Activated T-cell treated with anti-CD3 and anti-CD28 coated beads, Interleukin-2, amount 50 U/mL, for 1 hour (primary cell): ENCODE results near the gene ZNF217.
"Not testable (repeated sequence)": the region's sequence is repeated elsewhere in the genome, so short reads cannot be mapped to it uniquely, and the experiment has no call there.

Source experiments
- DNase-seq: peaks from one replicate; pipeline ENCODE4 v3.0.0-alpha.2; 2020

ZNF217 gene

GRCh38 chr20:53562104-53562764 lies 31.4 kb downstream of the ZNF217 start:
- DNase-seq = not testable (repeated sequence)

DNA sequence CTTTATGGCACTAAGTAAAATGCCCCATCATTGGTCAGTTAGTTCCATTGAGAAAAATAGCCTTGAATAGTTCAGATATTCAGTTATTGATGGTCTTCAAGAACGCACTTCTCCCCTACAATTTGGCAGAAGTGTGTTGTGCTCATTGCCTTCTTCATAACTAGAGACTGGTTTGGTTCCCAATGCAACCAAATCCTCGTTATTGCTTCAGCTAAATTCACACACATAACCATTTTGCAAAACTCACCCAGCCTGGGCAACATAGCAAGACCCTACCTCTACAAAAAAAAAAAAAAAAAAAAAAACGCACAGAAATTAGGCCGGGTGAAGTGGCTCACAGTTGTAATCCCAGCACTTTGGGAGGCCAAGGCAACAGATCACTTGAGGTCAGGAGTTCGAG lies 32.1 kb downstream of the ZNF217 start:
- DNase-seq = no peak

DNA sequence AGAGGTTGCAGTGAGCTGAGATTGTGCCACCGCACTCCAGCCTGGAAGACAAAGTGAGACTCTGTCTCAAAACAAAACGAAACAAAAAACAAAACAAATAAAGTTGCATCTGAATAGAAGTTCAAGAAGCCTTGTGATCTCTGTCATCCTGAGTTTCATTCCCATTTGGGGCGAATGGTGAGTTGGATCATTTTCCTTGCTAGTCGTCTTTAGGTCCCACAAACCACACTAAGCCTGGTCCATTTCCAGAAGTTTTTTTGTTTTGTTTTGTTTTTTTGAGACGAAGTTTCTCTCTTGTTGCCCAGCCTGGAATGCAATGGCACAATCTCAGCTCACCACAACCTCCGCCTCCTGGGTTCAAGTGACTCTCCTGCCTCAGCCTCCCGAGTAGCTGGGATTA lies 33.8 kb downstream of the ZNF217 start:
- DNase-seq = no peak

- no peak for DNase-seq
Measured at GRCh38 chr20:53557130-53557529, 36.5 kb downstream of the ZNF217 start.

GRCh38 chr20:53556267-53556897 lies 37.3 kb downstream of the ZNF217 start:
- no peak for DNase-seq

DNA sequence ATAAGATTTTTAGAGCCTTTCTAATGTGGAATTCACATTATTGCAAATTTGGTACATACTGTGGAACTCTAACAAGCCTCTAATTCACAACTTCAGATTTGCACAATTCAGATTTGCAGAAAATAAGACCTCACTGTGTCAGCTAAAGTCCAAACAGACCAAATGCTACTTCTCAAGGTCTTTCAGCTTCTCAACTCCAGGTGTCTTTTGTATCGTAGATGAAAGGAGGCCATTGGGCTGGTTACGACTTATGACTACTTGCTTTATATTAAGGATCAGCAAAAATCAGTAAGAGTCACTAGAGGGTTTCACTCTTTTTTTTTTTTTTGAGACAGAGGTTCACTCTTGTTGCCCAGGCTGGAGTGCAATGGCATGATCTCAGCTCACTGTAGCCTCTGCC lies 37.8 kb downstream of the ZNF217 start:
- DNase-seq = no peak

- DNase-seq = no peak
Measured at GRCh38 chr20:53555081-53555480, 38.6 kb downstream of the ZNF217 start.

DNA sequence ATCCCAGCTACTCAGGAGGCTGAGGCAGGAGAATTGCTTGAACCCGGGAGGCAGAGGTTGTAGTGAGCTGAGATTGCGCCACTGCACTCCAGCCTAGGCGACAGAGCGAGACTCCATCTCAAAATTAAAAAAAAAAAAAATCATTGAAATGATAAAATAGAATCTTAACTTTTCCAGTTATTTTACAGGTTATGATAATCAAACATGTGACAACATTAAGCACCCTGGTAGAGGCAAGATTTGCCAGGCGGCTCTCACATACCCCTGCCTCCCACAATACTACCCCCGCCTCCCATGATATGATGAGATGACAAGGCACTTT lies 41.1 kb downstream of the ZNF217 start:
- DNase-seq = not testable (repeated sequence)

DNA sequence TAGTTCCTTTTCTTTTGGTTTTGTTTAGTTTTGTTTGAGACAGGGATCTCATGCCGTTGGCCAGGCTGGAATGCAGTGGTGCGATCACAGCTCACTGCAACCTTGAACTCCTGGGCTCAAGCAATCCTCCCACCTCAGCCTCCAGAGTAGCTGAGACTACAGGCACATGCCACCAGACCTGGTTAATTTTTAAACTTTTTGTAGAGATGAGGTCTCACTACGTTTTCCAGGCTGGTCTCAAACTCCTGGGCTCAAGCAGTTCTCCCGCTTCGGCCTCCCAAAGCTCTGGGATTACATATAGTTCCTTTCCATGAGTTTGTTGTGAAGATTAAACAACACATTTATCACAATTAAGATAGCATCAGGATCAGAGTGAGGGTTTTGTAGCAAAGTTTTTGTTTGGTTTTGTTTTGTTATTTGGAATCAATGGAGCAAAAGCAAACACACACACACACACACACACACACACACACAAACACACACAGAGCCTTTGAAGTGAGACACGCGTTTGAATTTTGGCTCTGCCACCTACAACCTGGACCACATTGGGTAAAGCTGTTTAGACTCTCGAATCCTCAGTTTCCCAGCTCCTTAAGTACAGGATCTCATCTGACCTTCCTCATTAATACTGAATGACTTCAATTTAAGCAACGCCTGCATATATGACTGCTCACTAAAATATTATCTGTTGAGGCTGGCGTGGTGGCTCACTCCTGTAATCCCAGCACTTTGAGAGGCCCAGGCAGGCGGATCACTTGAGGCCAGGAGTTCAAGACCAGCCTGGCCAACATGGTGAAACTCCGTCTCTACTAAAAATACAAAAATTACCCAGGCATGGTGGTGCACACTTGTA lies 41.7 kb downstream of the ZNF217 start:
- DNase-seq = not testable (repeated sequence)

- no peak for DNase-seq
Measured at GRCh38 chr20:53550280-53551187, 43.1 kb downstream of the ZNF217 start.

DNA sequence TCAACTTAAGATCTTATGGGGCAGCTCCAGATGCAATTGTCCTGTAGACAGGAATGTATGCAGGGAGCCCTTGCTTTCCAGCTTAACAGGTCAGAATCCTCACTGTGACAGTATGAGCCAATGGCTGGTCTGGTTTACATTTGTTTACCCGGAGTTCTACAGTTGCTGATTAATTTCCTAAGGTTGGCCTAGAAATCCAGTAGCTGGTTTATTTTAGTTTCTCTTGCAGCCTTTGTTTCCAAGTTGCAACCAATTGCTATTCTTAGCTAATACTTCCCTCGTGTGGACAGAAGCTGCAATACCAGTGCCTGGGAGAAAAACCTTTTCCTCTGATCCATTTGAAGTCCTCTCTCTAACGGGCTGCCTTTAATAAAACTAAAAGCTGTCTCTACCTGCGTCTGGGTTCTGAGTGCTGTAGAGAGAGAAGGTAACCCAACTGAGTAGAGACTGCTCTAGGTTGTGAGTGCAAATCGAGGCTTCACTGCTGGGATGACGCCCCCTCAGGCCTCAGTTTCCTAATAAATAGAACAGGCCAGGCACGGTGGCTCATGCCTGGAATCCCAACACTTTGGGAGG lies 45.9 kb downstream of the ZNF217 start:
- no peak for DNase-seq

GRCh38 chr20:53539516-53539915 lies 54.1 kb downstream of the ZNF217 start:
- DNase-seq = no peak

GRCh38 chr20:53536382-53536781 lies 57.3 kb downstream of the ZNF217 start:
- not testable (repeated sequence) for DNase-seq

DNA sequence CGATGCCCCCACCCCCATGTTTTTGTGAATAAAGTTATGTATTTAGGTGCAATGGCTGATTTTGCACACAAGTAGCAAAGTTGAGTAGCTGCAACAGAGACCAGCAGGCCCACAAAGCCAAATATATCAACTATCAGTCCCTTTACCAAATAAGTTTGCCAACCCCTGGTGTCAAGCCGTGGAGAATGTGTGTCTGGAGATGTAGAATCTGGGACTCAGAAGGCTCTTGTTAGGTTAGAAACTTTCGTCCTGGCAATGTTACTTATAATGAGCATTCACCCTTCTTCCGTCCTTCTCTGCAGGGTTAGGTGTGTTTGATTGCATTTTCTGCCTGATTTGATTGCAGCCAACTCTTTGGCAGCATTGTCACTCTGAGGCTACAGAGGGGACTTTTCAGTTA lies 57.8 kb downstream of the ZNF217 start:
- no peak for DNase-seq

GRCh38 chr20:53534037-53534436 lies 59.6 kb downstream of the ZNF217 start:
- no peak for DNase-seq

DNA sequence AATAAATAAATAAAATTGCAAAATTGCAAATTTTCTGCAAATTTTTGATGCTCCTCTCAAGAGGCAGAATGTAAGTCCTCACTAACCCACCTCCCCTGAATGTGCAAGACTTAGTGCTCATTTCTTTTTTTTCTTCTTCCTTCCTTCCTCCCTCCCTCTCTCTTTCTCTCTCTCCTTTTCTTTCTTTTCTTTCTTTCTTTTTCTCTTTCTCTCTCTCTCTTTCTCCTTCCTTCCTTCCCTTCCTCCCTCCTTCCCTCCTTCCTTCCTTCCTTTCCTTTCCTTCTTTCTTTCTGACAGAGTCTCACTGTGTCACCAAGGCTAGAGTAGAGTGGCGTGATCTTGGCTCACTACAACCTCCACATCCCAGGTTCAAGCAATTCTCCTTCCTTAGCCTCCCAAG lies 60.1 kb downstream of the ZNF217 start:
- no peak for DNase-seq

GRCh38 chr20:53532654-53533312 lies 60.9 kb downstream of the ZNF217 start:
- DNase-seq = not testable (repeated sequence)

- no peak for DNase-seq
Measured at GRCh38 chr20:53530440-53530839, 63.2 kb downstream of the ZNF217 start.

GRCh38 chr20:53529658-53530057 lies 64.0 kb downstream of the ZNF217 start:
- DNase-seq = no peak

DNA sequence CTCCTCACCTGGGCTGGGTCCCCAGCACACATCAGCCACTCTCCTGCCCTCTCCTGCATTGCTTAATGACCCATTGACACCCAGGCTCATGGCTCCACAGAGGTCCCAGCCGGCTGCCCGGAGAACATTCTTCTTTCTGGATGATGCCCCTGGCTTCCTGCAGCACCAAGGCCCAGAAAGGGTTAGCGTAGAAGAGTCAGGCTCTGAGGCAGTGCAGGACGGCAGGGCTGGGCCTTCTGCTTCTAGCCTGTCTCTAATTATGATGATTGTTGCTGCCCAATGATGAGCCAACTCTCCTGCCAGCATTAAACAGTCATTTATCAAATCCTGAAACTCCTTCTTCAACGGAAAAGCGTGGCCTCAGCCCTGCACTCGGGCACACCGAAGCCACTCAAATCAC lies 66.4 kb downstream of the ZNF217 start:
- DNase-seq = no peak

DNA sequence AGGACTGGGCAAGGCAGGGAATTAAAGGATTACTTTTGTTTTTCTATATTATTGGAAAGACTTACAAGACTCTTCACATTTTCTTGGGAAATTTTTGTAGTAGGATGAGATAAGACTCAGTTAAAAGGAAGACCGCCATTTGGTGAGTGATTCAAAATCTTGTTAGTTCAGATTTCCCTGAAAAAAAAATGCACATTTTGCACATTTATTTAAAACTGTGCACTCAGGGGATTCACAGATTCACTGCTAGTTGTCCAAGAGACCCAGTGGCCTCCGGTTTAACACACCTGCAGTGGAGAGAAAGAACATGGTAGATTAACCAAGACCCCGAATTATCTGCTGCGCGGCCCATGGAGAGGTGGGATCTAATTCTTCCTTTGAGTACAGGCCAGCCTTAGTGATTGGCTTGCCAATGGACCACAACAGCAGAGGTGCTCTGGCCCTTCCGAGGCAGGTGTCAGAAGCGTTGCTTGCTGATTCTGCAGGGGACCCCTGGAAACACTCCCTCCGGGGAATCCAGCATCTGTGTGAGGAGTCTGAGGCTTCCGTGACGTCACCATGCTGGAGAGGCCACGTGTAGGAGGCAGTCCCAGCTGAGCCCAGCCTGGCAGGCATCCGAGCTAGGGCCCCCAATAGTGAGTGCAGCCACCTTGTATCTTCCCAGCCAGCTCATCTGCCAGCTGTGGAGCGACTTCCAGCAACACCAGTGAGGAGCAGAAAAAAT lies 68.9 kb downstream of the ZNF217 start:
- DNase-seq = no peak
